Fibroblast of lung (primary cell): ENCODE measurements around the gene TRPV4. TPM values are rescaled to one million over a fixed set of nuclear protein-coding genes. Genes with fewer than 3 reads are reported as not detected.
A peak's percentile ranks its signal among the peaks of the same experiment; 100 is the strongest.

Source experiments
- DNase-seq, 2 donors: peaks; one replicate each; pipeline versions ENCODE4 v3.0.0 to v3.0.0-alpha.2; 2010; ENCODE audit warnings: low read depth in 2 of 2
- H2AFZ ChIP-seq: 2 replicates; pipeline ENCODE4 v1.5.1; 2012; ENCODE audit warnings: low read length, control low read depth, inconsistent platforms
- H3K27ac ChIP-seq: 2 replicates; pipeline ENCODE4 v1.5.1; 2011; ENCODE audit warnings: low read length, control low read depth; ENCODE audit not compliant: insufficient read depth
- H3K27me3 ChIP-seq: 2 replicates; pipeline ENCODE4 v1.5.1; 2011; ENCODE audit warnings: mild to moderate bottlenecking, low read length; ENCODE audit not compliant: control insufficient read depth, insufficient read depth
- H3K36me3 ChIP-seq: 2 replicates; pipeline ENCODE4 v1.5.1; 2011; ENCODE audit warnings: low read length; ENCODE audit not compliant: control insufficient read depth, insufficient read depth
- H3K4me1 ChIP-seq: 2 replicates; pipeline ENCODE4 v1.5.1; 2011; ENCODE audit warnings: low read length; ENCODE audit not compliant: control insufficient read depth, insufficient read depth; ENCODE audit errors: extremely low read depth
- H3K4me2 ChIP-seq: 2 replicates; pipeline ENCODE4 v1.5.1; 2011; ENCODE audit warnings: low read length, control low read depth; ENCODE audit not compliant: insufficient read depth; ENCODE audit errors: extremely low read depth
- H3K4me3 ChIP-seq, 4 experiments: fragments of 200-600 bp in 1 of 4; sonication (generic) in 1 of 4; replicated peaks in 1 of 4; 2 replicates each; pipeline ENCODE4 v1.5.1; 2011 to 2016; ENCODE audit warnings: low read length in 4 of 4, low read depth in 3 of 4, mild to moderate bottlenecking in 3 of 4, control low read depth in 2 of 4, inconsistent platforms in 1 of 4, mixed read lengths in 1 of 4; ENCODE audit not compliant: insufficient read depth in 1 of 4; ENCODE audit errors: control extremely low read depth in 1 of 4
- H3K79me2 ChIP-seq: 2 replicates; pipeline ENCODE4 v1.5.1; 2012; ENCODE audit warnings: mild to moderate bottlenecking, low read length, inconsistent platforms; ENCODE audit not compliant: control insufficient read depth, insufficient read depth
- H3K9ac ChIP-seq: 2 replicates; pipeline ENCODE4 v1.5.1; 2011; ENCODE audit warnings: mild to moderate bottlenecking, low read length, control low read depth; ENCODE audit not compliant: insufficient read depth
- H3K9me3 ChIP-seq: 2 replicates; pipeline ENCODE4 v1.5.1; 2012; ENCODE audit warnings: low read depth, low read length; ENCODE audit not compliant: control insufficient read depth, insufficient read depth
- H4K20me1 ChIP-seq: 2 replicates; pipeline ENCODE4 v1.5.1; 2011; ENCODE audit warnings: low read length; ENCODE audit not compliant: control insufficient read depth, insufficient read depth; ENCODE audit errors: extremely low read depth
- EZH2 ChIP-seq: IDR thresholded peaks from 2 replicates; pipeline ENCODE4 v1.5.1; 2012; ENCODE audit warnings: low read length, control low read depth, mild to moderate bottlenecking; ENCODE audit errors: missing control alignments
- polyA plus RNA-seq, 2 donors: library from polyadenylated mRNA; depleted of rRNA in 1 of 2; stranded (reverse) in 1 of 2; unstranded in 1 of 2; fragments of >200 nt; gene quantifications; 2 replicates each; pipeline ENCODE4 v1.2.1, GENCODE V29; 2011 to 2012; ENCODE audit warnings: missing spikeins in 1 of 2
- total RNA-seq: library from RNA; depleted of rRNA; stranded (reverse); fragments of >200 nt; gene quantifications from 2 replicates; pipeline ENCODE4 v1.2.1, GENCODE V29; 2014
- TF ChIP-seq, protein P1 (sequence below), 2 donors: IDR thresholded peaks in 1 of 2; conservative IDR thresholded peaks in 1 of 2; 1 replicate in 1 of 2; 2 replicates in 1 of 2; pipeline ENCODE4 v1.5.1; 2011 to 2012; ENCODE audit warnings: low read length in 2 of 2, control low read depth in 1 of 2, inconsistent platforms in 1 of 2, low read depth in 1 of 2, mild to moderate bottlenecking in 1 of 2

The TRPV4 gene
- total and polyA plus RNA-seq, 2 donors (not counting 1 experiment from before 2014, with no cell fraction given): 0.66 to 0.83 TPM

DNA sequence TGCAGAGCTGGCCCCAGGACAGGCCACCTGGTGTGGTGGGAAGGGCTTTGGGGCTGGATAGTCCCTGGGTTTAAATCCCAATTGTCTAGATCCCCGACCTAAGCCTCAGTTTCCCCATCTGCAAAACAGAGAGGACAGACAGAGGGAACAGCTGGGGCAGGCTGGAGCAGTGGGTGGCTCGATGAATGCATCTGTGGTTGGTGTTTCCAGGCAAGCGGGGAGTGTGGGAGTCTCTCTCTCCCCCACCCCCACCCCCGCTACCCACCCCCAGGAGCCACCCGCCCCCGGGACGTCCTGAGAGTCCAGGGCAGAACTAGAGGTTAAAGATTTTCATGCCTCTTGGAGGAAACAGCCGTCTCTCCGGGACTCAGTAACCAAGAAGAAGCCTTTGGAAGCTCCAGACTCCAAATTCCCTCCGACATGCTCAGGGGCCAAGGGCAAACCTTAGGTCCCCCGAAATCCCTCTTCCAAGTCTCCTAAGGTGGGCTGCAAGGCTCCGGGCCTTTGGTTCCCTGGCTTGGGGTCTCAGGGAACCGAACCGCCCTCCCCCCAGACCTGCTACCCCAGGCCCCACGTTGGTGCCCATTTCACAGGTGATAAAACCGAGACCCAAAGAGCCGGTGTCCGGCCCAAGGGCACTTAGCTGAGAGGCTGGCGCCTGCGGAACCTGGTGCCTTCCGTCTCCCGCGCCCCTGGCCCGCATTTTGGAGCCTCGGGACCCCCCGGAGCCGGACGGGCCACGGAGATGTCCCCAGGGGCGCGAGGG is 474 bp downstream of the TRPV4 start:
- TF ChIP-seq EZH2: no peak
- TF ChIP-seq, protein P1, sequence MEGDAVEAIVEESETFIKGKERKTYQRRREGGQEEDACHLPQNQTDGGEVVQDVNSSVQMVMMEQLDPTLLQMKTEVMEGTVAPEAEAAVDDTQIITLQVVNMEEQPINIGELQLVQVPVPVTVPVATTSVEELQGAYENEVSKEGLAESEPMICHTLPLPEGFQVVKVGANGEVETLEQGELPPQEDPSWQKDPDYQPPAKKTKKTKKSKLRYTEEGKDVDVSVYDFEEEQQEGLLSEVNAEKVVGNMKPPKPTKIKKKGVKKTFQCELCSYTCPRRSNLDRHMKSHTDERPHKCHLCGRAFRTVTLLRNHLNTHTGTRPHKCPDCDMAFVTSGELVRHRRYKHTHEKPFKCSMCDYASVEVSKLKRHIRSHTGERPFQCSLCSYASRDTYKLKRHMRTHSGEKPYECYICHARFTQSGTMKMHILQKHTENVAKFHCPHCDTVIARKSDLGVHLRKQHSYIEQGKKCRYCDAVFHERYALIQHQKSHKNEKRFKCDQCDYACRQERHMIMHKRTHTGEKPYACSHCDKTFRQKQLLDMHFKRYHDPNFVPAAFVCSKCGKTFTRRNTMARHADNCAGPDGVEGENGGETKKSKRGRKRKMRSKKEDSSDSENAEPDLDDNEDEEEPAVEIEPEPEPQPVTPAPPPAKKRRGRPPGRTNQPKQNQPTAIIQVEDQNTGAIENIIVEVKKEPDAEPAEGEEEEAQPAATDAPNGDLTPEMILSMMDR (conservative IDR thresholded peaks at IDR 0.05 in 1 of 2, IDR thresholded peaks at IDR 0.05 in 1 of 2; ENCODE audit: low read depth in 1 of 2, low read length in 2 of 2): no peak
- Histone ChIP-seq H3K36me3 (no peaks in the 10 kb centered on the region), H3K4me2 (peak overlapping the region; percentile 20), H3K9ac (peak overlapping the region; percentile 45), H3K79me2 (no peaks in the 10 kb centered on the region), H4K20me1 (no peaks in the 10 kb centered on the region), H3K4me3 (peak overlapping the region; percentile 36 to 68 (median 51)), H3K27ac (no peak overlapping the region), H2AFZ (no peak overlapping the region), H3K4me1 (no peaks in the 10 kb centered on the region), H3K27me3 (peaks cover 5% of the 10 kb centered on the region), H3K9me3 (no peaks in the 10 kb centered on the region)
- DNase-seq: no peak

DNA sequence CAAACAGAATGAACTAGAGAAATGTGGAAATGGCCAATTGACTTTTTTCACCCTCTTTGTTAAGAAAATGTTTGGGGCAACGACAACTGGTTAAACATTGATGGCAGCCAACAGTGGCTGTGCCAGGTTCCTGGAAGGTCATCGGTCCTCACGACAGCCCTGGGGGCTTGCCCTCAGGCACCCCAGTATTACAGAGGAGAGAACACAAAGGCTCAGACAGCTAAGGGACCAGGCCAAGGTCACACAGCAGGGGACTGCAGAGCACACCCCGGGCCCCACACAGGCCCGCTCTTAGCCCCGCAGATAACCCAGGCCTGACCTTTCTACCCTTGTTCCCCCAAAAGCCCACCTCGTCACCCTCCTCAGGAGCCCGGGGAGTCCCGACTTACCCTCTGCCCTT is 1.3 kb downstream of the TRPV4 start:
- DNase-seq: no peak
- Histone ChIP-seq H3K79me2 (no peaks in the 10 kb centered on the region), H3K4me3 (no peak overlapping the region), H3K27ac (no peak overlapping the region), H2AFZ (no peak overlapping the region), H3K27me3 (peaks cover 5% of the 10 kb centered on the region), H3K9me3 (no peaks in the 10 kb centered on the region), H3K4me1 (no peaks in the 10 kb centered on the region), H3K36me3 (no peaks in the 10 kb centered on the region), H4K20me1 (no peaks in the 10 kb centered on the region), H3K4me2 (no peak overlapping the region), H3K9ac (no peak overlapping the region)
- no peak for TF ChIP-seq EZH2
- TF ChIP-seq, protein P1 (conservative IDR thresholded peaks at IDR 0.05 in 1 of 2, IDR thresholded peaks at IDR 0.05 in 1 of 2; ENCODE audit: low read depth in 1 of 2, low read length in 2 of 2): no peak

DNA sequence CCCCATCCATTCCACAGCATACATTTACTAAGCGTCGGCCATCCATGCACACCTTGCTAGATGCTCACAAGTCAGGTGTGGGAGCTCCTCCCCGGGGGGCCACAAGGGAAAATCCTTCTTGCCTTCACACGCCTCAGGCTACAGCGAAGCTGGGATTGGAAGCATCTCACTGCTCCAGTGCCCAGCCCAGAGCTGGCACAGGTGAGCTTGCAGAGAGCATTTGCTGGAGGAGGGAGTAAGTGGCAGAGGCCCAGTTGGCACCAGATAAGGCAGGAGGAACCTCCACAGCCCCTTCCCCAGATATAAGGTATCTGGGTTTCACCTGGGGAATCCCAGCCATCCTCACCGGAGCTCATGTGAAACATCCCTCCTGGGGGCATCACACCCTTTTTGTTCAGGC is 1.8 kb downstream of the TRPV4 start:
- no peaks in the 10 kb centered on the region for H3K36me3 ChIP-seq
- no peak overlapping the region for H3K9ac ChIP-seq
- peaks cover 5% of the 10 kb centered on the region for H3K27me3 ChIP-seq
- no peak overlapping the region for H3K27ac ChIP-seq
- H3K4me1 ChIP-seq: no peaks in the 10 kb centered on the region
- no peak overlapping the region for H3K4me2 ChIP-seq
- H2AFZ ChIP-seq: no peak overlapping the region
- H3K4me3 ChIP-seq: no peak overlapping the region
- no peaks in the 10 kb centered on the region for H3K9me3 ChIP-seq
- TF ChIP-seq EZH2: no peak
- TF ChIP-seq, protein P1 (conservative IDR thresholded peaks at IDR 0.05 in 1 of 2, IDR thresholded peaks at IDR 0.05 in 1 of 2; ENCODE audit: low read depth in 1 of 2, low read length in 2 of 2): no peak
- H4K20me1 ChIP-seq: no peaks in the 10 kb centered on the region
- H3K79me2 ChIP-seq: no peaks in the 10 kb centered on the region
- DNase-seq: no peak
